Keratinocyte (primary cell): ENCODE results near the gene SLC25A13. TPM values are rescaled to one million over a fixed set of nuclear protein-coding genes. Genes with fewer than 3 reads are reported as not detected.

Experiments
- DNase-seq: peaks from one replicate; pipeline ENCODE4 v3.0.0-alpha.2; 2011; ENCODE audit warnings: low read depth, missing footprints, low spot score
- FAIRE-seq: peaks from 2 replicates; lab custom pipeline; 2011; peaks lifted over from hg19 to GRCh38; lab: Jason Lieb, UNC
- H2AFZ ChIP-seq: 2 replicates; pipeline ENCODE4 v1.6.0; 2012; ENCODE audit warnings: low read length, control low read depth, inconsistent platforms; ENCODE audit not compliant: control insufficient read depth
- H3K27ac ChIP-seq: 2 replicates; pipeline ENCODE4 v1.5.1; 2011; ENCODE audit warnings: low read length; ENCODE audit not compliant: control insufficient read depth, insufficient read depth
- H3K27me3 ChIP-seq: 3 replicates; pipeline ENCODE4 v1.6.0; 2011; ENCODE audit warnings: low read length; ENCODE audit not compliant: control insufficient read depth, insufficient read depth; ENCODE audit errors: extremely low read depth
- H3K36me3 ChIP-seq, 2 experiments: 2 replicates in 1 of 2; 3 replicates in 1 of 2; pipeline ENCODE4 v1.5.1; 2011; ENCODE audit warnings: low read length in 2 of 2, mild to moderate bottlenecking in 1 of 2; ENCODE audit not compliant: control insufficient read depth in 2 of 2, insufficient read depth in 2 of 2; ENCODE audit errors: extremely low read depth in 1 of 2
- H3K4me1 ChIP-seq: 3 replicates; pipeline ENCODE4 v1.5.1; 2011; ENCODE audit warnings: low read length; ENCODE audit not compliant: control insufficient read depth, insufficient read depth; ENCODE audit errors: extremely low read depth
- H3K4me2 ChIP-seq: 3 replicates; pipeline ENCODE4 v1.6.0; 2011; ENCODE audit warnings: low read depth, low read length; ENCODE audit not compliant: control insufficient read depth, insufficient read depth; ENCODE audit errors: extremely low read depth
- H3K4me3 ChIP-seq, 3 experiments: fragments of 200-600 bp in 1 of 3; sonication (generic) in 1 of 3; 2 replicates in 2 of 3; 3 replicates in 1 of 3; pipeline ENCODE4 v1.5.1; 2011 to 2016; ENCODE audit warnings: low read length in 3 of 3, mild to moderate bottlenecking in 3 of 3, control low read depth in 2 of 3, inconsistent platforms in 1 of 3, low read depth in 1 of 3, mixed read lengths in 1 of 3, mixed run types in 1 of 3, moderate library complexity in 1 of 3; ENCODE audit not compliant: control insufficient read depth in 2 of 3, insufficient read depth in 2 of 3; ENCODE audit errors: extremely low read depth in 1 of 3
- H3K79me2 ChIP-seq: 2 replicates; pipeline ENCODE4 v1.6.0; 2012; ENCODE audit warnings: low read length; ENCODE audit not compliant: control insufficient read depth, insufficient read depth
- H3K9ac ChIP-seq: 3 replicates; pipeline ENCODE4 v1.6.0; 2011; ENCODE audit warnings: low read length; ENCODE audit not compliant: control insufficient read depth, insufficient read depth; ENCODE audit errors: extremely low read depth
- H3K9me1 ChIP-seq: 3 replicates; pipeline ENCODE4 v1.6.0; 2011; ENCODE audit warnings: low read length; ENCODE audit not compliant: control insufficient read depth, insufficient read depth; ENCODE audit errors: extremely low read depth
- H3K9me3 ChIP-seq: 2 replicates; pipeline ENCODE4 v1.5.1; 2012; ENCODE audit warnings: low read depth, low read length; ENCODE audit not compliant: control insufficient read depth
- H4K20me1 ChIP-seq: 3 replicates; pipeline ENCODE4 v1.6.0; 2011; ENCODE audit warnings: low read length; ENCODE audit not compliant: control insufficient read depth, insufficient read depth; ENCODE audit errors: extremely low read depth
- EZH2 ChIP-seq: IDR thresholded peaks from one replicate; pipeline ENCODE4 v1.6.1; 2012; ENCODE audit warnings: inconsistent platforms, mild to moderate bottlenecking, low read length, moderate library complexity
- dilution Hi-C: fragments of 300-500 bp; cut with MboI; formaldehyde crosslinking; loops from one replicate; pipeline ENCODE4 v1.7.0; 2020; ENCODE audit warnings: low sequenced_read_pairs; ENCODE audit not compliant: extremely low pct_ligation_motif_present
- polyA plus RNA-seq, 5 experiments: library from polyadenylated mRNA; depleted of rRNA in 3 of 5; stranded (reverse) in 3 of 5; stranded (forward) in 1 of 5; unstranded in 1 of 5; fragments of >200 nt; gene quantifications; 1 replicate in 1 of 5; 2 replicates in 3 of 5; 3 replicates in 1 of 5; pipeline versions ENCODE4 v1.2.1 to v1.2.3, GENCODE V29; 2011 to 2012; ENCODE audit warnings: missing spikeins in 2 of 5, low read depth in 1 of 5, low replicate concordance in 1 of 5
- TF ChIP-seq, protein P1 (sequence below), 3 experiments: IDR thresholded peaks in 1 of 3; conservative IDR thresholded peaks in 1 of 3; optimal IDR thresholded peaks in 1 of 3; 2 replicates in 2 of 3; 3 replicates in 1 of 3; pipeline versions ENCODE3 to v1.5.1; 2011; ENCODE audit warnings: low read length in 3 of 3, mild to moderate bottlenecking in 3 of 3, moderate library complexity in 2 of 3, control low read depth in 1 of 3, inconsistent platforms in 1 of 3; ENCODE audit not compliant: insufficient read depth in 2 of 3; ENCODE audit errors: extremely low read depth in 1 of 3

Gene SLC25A13
- polyA plus RNA-seq, 1 donor (not counting 4 experiments of a cell fraction or from before 2014, with no cell fraction given) = 29.4 TPM

DNA sequence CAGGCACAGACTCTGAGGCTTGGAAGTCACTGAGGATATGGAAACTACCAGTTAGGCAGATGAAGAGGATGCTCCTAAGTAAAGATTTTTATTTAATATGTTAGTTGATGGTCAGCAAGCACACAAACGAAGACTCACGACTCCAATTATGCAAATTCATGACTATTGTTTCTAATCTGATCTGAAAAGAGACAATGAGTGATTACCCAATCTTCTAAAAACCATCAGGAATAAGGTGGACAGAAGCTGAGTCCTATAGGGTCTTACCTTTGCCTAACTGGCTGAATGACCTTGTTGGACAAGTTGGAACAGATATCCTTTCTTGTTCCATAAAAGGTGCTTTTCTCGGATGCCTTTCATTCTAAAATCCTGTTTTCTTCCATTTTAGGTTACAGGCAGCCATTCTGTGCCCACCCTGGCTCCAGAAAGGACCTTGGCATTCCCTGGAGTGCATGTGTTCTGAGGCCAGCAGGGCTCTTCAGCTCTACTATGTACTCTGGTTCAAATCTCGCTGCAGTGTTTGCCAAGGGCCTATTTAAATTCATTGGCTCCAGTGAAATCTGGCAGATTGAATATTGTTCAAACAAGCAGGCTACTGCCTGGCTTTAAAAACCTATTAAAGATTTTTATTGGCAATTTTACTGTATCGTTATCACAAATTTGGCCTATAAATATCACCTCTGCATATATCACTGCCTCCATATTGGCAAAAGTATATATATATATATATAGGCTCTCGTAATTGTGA, 77.5 kb downstream of the SLC25A13 start:
- H3K79me2 ChIP-seq = peaks cover 3% of the 10 kb centered on the region
- TF ChIP-seq, protein P1, sequence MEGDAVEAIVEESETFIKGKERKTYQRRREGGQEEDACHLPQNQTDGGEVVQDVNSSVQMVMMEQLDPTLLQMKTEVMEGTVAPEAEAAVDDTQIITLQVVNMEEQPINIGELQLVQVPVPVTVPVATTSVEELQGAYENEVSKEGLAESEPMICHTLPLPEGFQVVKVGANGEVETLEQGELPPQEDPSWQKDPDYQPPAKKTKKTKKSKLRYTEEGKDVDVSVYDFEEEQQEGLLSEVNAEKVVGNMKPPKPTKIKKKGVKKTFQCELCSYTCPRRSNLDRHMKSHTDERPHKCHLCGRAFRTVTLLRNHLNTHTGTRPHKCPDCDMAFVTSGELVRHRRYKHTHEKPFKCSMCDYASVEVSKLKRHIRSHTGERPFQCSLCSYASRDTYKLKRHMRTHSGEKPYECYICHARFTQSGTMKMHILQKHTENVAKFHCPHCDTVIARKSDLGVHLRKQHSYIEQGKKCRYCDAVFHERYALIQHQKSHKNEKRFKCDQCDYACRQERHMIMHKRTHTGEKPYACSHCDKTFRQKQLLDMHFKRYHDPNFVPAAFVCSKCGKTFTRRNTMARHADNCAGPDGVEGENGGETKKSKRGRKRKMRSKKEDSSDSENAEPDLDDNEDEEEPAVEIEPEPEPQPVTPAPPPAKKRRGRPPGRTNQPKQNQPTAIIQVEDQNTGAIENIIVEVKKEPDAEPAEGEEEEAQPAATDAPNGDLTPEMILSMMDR (optimal IDR thresholded peaks at IDR 0.05 in 1 of 3, IDR thresholded peaks at IDR 0.05 in 1 of 3, conservative IDR thresholded peaks at IDR 0.05 in 1 of 3; ENCODE audit: extremely low read depth in 1 of 3, insufficient read depth in 2 of 3, low read length in 3 of 3) = no peak
- no peak for TF ChIP-seq EZH2
- H3K9ac ChIP-seq = no peak overlapping the region
- H3K27ac ChIP-seq = no peak overlapping the region
- FAIRE-seq (no peak), DNase-seq (no peak)
- peaks cover 18% of the 10 kb centered on the region for H3K4me1 ChIP-seq
- H3K36me3 ChIP-seq = no peaks in the 10 kb centered on the region
- no peak overlapping the region for H3K4me3 ChIP-seq
- H3K4me2 ChIP-seq = peak overlapping the region; percentile 18
- H3K27me3 ChIP-seq = no peaks in the 10 kb centered on the region
- no peaks in the 10 kb centered on the region for H4K20me1 ChIP-seq
- no peaks in the 10 kb centered on the region for H3K9me1 ChIP-seq
- H2AFZ ChIP-seq = no peak overlapping the region
- dilution Hi-C loops = no loop called here
- H3K9me3 ChIP-seq = no peaks in the 10 kb centered on the region

DNA sequence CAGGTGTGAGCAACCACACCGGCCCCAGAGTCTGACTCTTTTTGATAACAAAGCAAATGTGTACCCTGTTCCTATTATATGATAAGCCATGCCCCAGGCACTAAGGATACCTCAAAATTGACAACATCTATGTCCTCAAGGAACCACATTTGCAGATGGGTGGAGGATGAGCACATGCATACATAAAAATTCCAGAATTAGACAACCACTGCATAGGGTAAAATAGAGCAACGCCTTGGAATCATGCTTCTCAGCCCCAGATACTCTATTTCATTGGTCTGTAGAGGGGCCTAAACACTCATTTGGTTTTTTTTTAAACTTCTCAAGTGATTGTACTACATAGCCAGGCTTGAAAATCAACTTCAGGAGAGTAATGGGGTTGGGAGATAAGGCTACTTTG, 78.7 kb downstream of the SLC25A13 start:
- Histone ChIP-seq H3K9me3 (no peaks in the 10 kb centered on the region), H3K4me3 (no peak overlapping the region), H3K79me2 (peaks cover 5% of the 10 kb centered on the region), H3K4me1 (peaks cover 23% of the 10 kb centered on the region), H3K4me2 (no peak overlapping the region), H3K36me3 (no peaks in the 10 kb centered on the region), H2AFZ (no peak overlapping the region), H4K20me1 (no peaks in the 10 kb centered on the region), H3K27me3 (no peaks in the 10 kb centered on the region), H3K27ac (no peak overlapping the region), H3K9ac (no peak overlapping the region), H3K9me1 (no peaks in the 10 kb centered on the region)
- TF ChIP-seq, protein P1 (optimal IDR thresholded peaks at IDR 0.05 in 1 of 3, IDR thresholded peaks at IDR 0.05 in 1 of 3, conservative IDR thresholded peaks at IDR 0.05 in 1 of 3; ENCODE audit: extremely low read depth in 1 of 3, insufficient read depth in 2 of 3, low read length in 3 of 3) = no peak
- TF ChIP-seq EZH2 = no peak
- FAIRE-seq (no peak), DNase-seq (no peak)
- dilution Hi-C loops = no loop called here
